Measurements from ENCODE around the gene CCDC77.

DNA sequence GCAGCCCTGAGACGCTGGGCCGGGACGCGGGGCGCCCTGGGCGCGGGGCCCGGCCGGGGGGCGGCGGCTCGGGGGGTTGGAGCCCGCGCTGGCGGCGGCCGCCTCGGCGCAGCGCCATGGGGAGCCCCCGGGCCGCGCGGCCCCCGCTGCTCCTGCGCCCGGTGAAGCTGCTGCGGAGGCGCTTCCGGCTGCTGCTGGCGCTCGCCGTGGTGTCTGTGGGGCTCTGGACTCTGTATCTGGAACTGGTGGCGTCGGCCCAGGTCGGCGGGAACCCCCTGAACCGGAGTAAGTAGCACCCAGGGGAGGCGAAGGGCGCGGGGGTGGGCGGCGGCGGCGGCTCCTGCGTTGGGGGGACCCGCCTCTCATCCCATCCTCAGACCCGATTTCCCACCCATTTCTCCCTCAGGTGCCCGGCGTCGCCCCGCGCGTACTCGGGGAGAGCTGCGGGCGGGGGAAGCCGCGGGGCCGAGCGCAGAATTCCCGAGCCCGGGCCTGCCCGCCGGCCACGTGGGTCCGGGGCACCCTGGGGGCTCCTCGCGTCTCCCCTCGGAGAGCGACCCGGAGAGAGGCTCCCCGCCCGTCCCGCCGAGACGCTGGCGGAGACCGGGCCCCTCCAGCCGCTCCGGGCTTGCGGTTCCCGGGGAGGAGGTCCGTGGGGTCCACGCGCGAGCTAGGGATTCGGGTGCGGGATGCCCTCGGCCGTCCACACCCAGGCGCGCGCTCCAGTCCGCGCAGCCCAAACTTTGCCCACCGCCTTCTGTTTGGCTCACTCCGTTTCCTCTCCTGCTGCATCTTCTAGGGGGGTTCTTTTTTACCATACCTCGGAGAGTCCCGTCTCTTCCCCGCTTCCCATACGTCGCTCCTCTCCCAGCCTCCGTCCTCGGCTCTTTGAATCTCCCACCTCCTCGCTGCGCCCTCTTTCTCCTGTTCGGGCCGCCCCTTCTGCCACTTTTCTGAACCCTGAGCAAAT, 59.1 kb downstream of the CCDC77 start:
- TF ChIP-seq, protein P1, sequence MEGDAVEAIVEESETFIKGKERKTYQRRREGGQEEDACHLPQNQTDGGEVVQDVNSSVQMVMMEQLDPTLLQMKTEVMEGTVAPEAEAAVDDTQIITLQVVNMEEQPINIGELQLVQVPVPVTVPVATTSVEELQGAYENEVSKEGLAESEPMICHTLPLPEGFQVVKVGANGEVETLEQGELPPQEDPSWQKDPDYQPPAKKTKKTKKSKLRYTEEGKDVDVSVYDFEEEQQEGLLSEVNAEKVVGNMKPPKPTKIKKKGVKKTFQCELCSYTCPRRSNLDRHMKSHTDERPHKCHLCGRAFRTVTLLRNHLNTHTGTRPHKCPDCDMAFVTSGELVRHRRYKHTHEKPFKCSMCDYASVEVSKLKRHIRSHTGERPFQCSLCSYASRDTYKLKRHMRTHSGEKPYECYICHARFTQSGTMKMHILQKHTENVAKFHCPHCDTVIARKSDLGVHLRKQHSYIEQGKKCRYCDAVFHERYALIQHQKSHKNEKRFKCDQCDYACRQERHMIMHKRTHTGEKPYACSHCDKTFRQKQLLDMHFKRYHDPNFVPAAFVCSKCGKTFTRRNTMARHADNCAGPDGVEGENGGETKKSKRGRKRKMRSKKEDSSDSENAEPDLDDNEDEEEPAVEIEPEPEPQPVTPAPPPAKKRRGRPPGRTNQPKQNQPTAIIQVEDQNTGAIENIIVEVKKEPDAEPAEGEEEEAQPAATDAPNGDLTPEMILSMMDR (IDR thresholded peaks at IDR 0.05; ENCODE audit: extremely low read depth in 1 of 2, insufficient read depth in 1 of 2, low read depth in 1 of 2, low read length in 2 of 2): no peak
- TF ChIP-seq, protein P2, sequence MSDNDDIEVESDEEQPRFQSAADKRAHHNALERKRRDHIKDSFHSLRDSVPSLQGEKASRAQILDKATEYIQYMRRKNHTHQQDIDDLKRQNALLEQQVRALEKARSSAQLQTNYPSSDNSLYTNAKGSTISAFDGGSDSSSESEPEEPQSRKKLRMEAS (IDR thresholded peaks at IDR 0.05; ENCODE audit: insufficient read depth, insufficient read length): no peak
- TF ChIP-seq POLR2AphosphoS5 (IDR thresholded peaks at IDR 0.05; ENCODE audit: insufficient read depth, low read depth, low read length): no peak
